PC-9 (cell line): ENCODE measurements around the gene MALAT1.
"Not testable (repeated sequence)": the region's sequence is repeated elsewhere in the genome, so short reads cannot be mapped to it uniquely, and the experiment has no call there.

Source experiments
- EZH2 ChIP-seq: fragments of 200-600 bp; sonication (generic); IDR thresholded peaks from 2 replicates; pipeline ENCODE4 v1.8.0; 2017; ENCODE audit warnings: antibody characterized with exemption, low read depth
- TF ChIP-seq, protein P1 (sequence below): fragments of 200-600 bp; sonication (generic); conservative IDR thresholded peaks from 2 replicates; pipeline ENCODE4 v1.6.1; 2017; ENCODE audit warnings: mixed run types, antibody characterized with exemption, mild to moderate bottlenecking, moderate library complexity

DNA sequence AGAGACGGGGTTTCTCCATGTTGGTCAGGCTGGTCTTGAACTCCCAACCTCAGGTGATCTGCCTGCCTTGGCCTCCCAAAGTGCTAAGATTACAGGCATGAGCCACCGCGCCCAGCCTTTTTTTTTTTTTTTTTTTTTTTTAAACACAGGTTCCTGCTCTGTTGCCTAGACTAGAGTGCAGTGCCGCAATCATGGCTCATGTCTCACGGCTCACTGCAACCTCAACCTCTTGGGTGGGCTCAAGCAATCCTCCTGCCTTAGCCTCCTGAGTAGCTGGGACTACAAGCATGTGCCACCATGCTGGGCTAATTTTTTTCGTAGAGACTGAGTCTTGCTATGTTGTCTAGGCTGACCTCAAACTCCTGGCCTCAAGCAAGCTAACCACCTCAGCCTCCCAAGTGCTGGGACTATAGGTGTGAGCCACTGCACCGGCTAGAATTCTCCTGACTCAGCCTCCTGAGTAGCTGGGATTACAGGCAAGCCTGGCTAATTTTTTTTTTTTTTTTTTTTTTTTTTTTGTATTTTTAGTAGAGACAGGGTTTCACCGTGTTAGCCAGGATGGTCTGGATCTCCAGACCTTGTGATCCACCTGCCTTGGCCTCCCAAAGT, 20.2 kb downstream of the MALAT1 start:
- TF ChIP-seq, protein P1, sequence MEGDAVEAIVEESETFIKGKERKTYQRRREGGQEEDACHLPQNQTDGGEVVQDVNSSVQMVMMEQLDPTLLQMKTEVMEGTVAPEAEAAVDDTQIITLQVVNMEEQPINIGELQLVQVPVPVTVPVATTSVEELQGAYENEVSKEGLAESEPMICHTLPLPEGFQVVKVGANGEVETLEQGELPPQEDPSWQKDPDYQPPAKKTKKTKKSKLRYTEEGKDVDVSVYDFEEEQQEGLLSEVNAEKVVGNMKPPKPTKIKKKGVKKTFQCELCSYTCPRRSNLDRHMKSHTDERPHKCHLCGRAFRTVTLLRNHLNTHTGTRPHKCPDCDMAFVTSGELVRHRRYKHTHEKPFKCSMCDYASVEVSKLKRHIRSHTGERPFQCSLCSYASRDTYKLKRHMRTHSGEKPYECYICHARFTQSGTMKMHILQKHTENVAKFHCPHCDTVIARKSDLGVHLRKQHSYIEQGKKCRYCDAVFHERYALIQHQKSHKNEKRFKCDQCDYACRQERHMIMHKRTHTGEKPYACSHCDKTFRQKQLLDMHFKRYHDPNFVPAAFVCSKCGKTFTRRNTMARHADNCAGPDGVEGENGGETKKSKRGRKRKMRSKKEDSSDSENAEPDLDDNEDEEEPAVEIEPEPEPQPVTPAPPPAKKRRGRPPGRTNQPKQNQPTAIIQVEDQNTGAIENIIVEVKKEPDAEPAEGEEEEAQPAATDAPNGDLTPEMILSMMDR: not testable (repeated sequence)
- TF ChIP-seq EZH2: not testable (repeated sequence)
